Body of pancreas (tissue), 4 donors: ENCODE data around the gene CPLANE2. TPM values are rescaled to one million over a fixed set of nuclear protein-coding genes. Genes with fewer than 3 reads are reported as not detected.

ENCODE experiments used
- ATAC-seq: fragments of 150-250 bp; one replicate; pipeline ENCODE4 v1.9.1; 2016
- DNase-seq, 4 donors: peaks; one replicate each; pipeline ENCODE4 v3.0.0-alpha.2; 2019
- H3K27ac ChIP-seq, 4 donors: fragments of 200-600 bp; sonication (generic); 1 replicate in 3 of 4; 2 replicates in 1 of 4; pipeline versions ENCODE4 v1.5.1 to v1.6.1; 2016 to 2019; ENCODE audit warnings: mild to moderate bottlenecking in 1 of 4, mixed read lengths in 1 of 4, moderate library complexity in 1 of 4
- H3K27me3 ChIP-seq, 2 donors: fragments of 200-600 bp; sonication (generic); one replicate each; pipeline ENCODE4 v1.6.0; 2016; ENCODE audit warnings: mild to moderate bottlenecking in 1 of 2
- H3K36me3 ChIP-seq, 2 donors: fragments of 200-600 bp; sonication (generic); replicated peaks in 1 of 2; 2 replicates each; pipeline ENCODE4 v1.5.1; 2016; ENCODE audit warnings: low read depth in 2 of 2; ENCODE audit not compliant: insufficient read depth in 1 of 2
- H3K4me1 ChIP-seq: fragments of 200-600 bp; sonication (generic); one replicate; pipeline ENCODE4 v1.6.0; 2016
- H3K4me3 ChIP-seq, 2 donors: fragments of 200-600 bp; sonication (generic); 1 replicate in 1 of 2; 2 replicates in 1 of 2; pipeline ENCODE4 v1.5.1; 2016 to 2019
- H3K9me3 ChIP-seq, 3 donors: fragments of 200-600 bp; sonication (generic); 1 replicate in 2 of 3; 2 replicates in 1 of 3; pipeline ENCODE4 v1.5.1; 2016
- CTCF ChIP-seq, 7 experiments: fragments of 450-650 bp in 4 of 7; fragments of 200-600 bp in 3 of 7; sonication (generic) in 3 of 7; IDR thresholded peaks; one replicate each; pipeline ENCODE4 v1.5.1; 2016 to 2019; ENCODE audit warnings: antibody characterized with exemption in 7 of 7
- POLR2A ChIP-seq, 3 donors: fragments of 450-650 bp; IDR thresholded peaks; one replicate each; pipeline ENCODE4 v1.6.1; 2016; ENCODE audit warnings: antibody characterized with exemption in 3 of 3, mild to moderate bottlenecking in 2 of 3
- WGBS, 2 donors: methylation state at CpG; one replicate each; pipeline ENCODE4 v1.1.5; 2017; 5-methylcytosine and 5-hydroxymethylcytosine counted together
- intact Hi-C: fragments of 100-400 bp; cut with DNase I; formaldehyde crosslinking; loops from one replicate; pipeline ENCODE4 v1.15.1; 2023
- total RNA-seq, 2 donors: library from RNA; depleted of rRNA; stranded (reverse); fragments of >200 nt; gene quantifications; one replicate each; pipeline ENCODE4 v1.1.0, GENCODE V29; 2016

The CPLANE2 gene
- total RNA-seq, 2 donors from 2014 or later, result 3.6 TPM

GRCh38 chr1:16241221-16241708 lies 4.3 kb upstream of the CPLANE2 start:
- no peak for DNase-seq
- no peak for TF ChIP-seq POLR2A (IDR thresholded peaks at IDR 0.05)
- TF ChIP-seq CTCF (IDR thresholded peaks at IDR 0.05), result no peak
- intact Hi-C loops, result loop anchor here (5.0 kb wide), 1 partner anchor 44 kb away; no protein-coding TSS in a partner anchor

GRCh38 chr1:16239972-16240491 lies 3.0 kb upstream of the CPLANE2 start:
- ATAC-seq (no peak), DNase-seq (no peak)
- Histone ChIP-seq H3K9me3 (no peaks in the 10 kb centered on the region), H3K27ac (no peak overlapping the region), H3K27me3 (no peaks in the 10 kb centered on the region), H3K4me3 (no peak overlapping the region), H3K4me1 (peaks cover 36% of the 10 kb centered on the region), H3K36me3 (no peaks in the 10 kb centered on the region)
- WGBS, 2 donors, result 75 to 79% methylated on average over 2 of the region's 2 CpGs
- intact Hi-C loops, result loop anchor here (5.0 kb wide), 1 partner anchor 43 kb away; no protein-coding TSS in a partner anchor
- TF ChIP-seq CTCF (IDR thresholded peaks at IDR 0.05), result no peak
- no peak for TF ChIP-seq POLR2A (IDR thresholded peaks at IDR 0.05)

More at GRCh38 chr1:16241221-16241708, 4.3 kb upstream of the CPLANE2 start:
- no peak overlapping the region for H3K4me3 ChIP-seq
- H3K9me3 ChIP-seq, result no peaks in the 10 kb centered on the region
- no peaks in the 10 kb centered on the region for H3K27me3 ChIP-seq
- H3K27ac ChIP-seq, result no peak overlapping the region
- ATAC-seq, result no peak
- H3K4me1 ChIP-seq, result peaks cover 30% of the 10 kb centered on the region
- 80 to 88% methylated on average over 10 of the region's 10 CpGs for WGBS, 2 donors
- no peaks in the 10 kb centered on the region for H3K36me3 ChIP-seq

- no peak for TF ChIP-seq POLR2A (IDR thresholded peaks at IDR 0.05)
- no peak for TF ChIP-seq CTCF (IDR thresholded peaks at IDR 0.05)
- ATAC-seq (peak; percentile 0), DNase-seq (no peak)
- Histone ChIP-seq H3K27ac (peak overlapping the region; percentile 55 to 93 (median 92)), H3K36me3 (no peaks in the 10 kb centered on the region), H3K4me3 (no peak overlapping the region), H3K27me3 (no peaks in the 10 kb centered on the region), H3K9me3 (no peaks in the 10 kb centered on the region), H3K4me1 (peaks cover 20% of the 10 kb centered on the region)
- intact Hi-C loops, result no loop called here
- WGBS, 2 donors, result 16 to 19% methylated on average over 6 of the region's 6 CpGs
Measured at GRCh38 chr1:16237343-16237830, 404 bp upstream of the CPLANE2 start.

GRCh38 chr1:16235944-16236510 lies 956 bp downstream of the CPLANE2 start:
- Histone ChIP-seq H3K9me3 (no peaks in the 10 kb centered on the region), H3K27me3 (no peaks in the 10 kb centered on the region), H3K27ac (peak overlapping the region; percentile 92 to 97 (median 93)), H3K4me3 (peak overlapping the region in 1 of 2 donors; percentile 82), H3K36me3 (no peaks in the 10 kb centered on the region), H3K4me1 (peaks cover 20% of the 10 kb centered on the region)
- intact Hi-C loops, result no loop called here
- TF ChIP-seq CTCF (IDR thresholded peaks at IDR 0.05), result peak in 4 of 7 experiments; percentile 41 to 54 (median 48)
- TF ChIP-seq POLR2A (IDR thresholded peaks at IDR 0.05), result no peak
- 29 to 36% methylated on average over 4 to 6 of the region's 6 CpGs for WGBS, 2 donors
- DNase-seq (peak; percentile 44 to 68 (median 60)), ATAC-seq (peak; percentile 55)
